AML-193 (cell line): ENCODE data around the gene RPS15A.
A peak's percentile ranks its signal among the peaks of the same experiment; 100 is the strongest.

Experiments used
- DNase-seq, 2 experiments: peaks; one replicate each; lab custom pipeline; 2025; lab: John Stamatoyannopoulos, UW

The RPS15A gene

GRCh38 chr16:18789850-18790706 is at the start of gene RPS15A:
Gene RPS15A, minus strand, starts transcription at chr16:18790334. Its CDS starts 1,221 bp downstream, at chr16:18789113.
- DNase-seq = peak; percentile 89 to 91

- no peak for DNase-seq
Measured at GRCh38 chr16:18839555-18839954, 49.4 kb upstream of the RPS15A start.

DNA sequence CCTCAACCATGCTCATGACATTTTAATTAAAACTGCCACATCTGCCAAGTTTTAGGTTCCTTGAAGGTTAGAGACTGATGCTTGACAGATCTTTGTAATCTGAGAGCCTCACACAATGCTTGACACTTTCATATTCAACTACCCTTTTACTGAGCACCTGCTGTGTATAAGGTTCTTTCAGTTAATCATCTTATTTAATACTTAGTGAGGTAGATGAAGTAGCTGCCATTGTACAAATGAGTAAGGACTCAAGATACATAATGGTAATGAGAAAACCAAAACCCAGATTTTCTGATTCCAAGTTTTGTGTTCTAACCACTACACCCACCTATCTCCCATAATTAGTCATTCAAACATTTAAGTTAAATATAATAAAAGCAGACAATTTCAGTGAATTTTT is 46.6 kb upstream of the RPS15A start:
- no peak for DNase-seq

DNA sequence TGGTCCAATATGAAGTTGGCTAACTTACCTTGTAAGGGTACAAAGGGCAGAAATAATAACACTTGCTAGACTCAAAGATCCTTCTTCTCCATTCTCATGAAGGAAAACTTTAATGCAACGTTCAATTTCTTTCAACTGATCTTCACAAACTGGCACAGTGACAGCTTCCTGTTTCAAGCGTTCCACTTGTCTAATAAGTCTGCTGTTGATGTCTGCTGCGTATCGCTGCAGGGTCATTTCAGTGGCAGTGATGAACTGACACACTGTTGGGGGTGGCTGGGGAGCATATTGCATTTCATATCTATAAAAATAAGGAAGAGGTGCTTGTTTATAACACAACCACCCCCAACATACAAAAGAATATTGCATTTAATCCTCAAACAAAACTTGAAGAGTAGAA is 44.7 kb upstream of the RPS15A start:
- DNase-seq = no peak

DNA sequence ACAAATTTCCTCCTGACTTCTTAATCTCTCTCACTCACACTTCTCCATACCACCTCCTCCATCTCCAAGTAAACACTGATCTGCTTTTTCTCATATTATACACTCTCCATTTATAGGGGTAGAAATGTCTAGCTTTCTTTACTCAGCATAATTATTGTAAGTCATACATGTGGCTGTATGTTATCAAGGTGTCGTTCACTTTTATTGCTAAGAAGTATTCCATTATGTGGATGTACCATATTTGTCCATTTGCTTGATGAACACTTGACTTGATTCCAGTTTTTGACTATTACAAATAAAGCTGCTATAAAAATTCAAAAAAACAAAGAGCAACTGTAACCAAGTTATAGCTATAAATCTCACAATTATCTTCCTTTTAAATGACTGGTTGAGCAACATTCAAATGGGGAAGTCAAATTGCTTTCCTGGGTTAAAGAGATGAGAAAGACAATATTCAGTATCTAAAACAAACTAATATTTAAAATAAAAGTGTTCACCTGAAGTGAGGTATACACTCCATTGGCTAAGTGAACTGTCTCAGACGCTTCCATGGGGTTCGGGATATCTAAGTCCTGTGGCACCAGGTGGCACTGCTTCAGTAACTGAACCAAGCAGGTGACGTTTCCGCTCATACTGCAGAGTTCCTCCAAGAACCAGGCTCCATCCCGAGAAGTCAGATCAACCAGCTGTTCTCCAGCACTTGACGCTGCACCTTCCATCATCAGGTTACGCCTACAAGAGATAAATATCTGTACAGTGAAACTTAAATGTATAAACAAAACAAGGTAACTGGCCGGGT is 43.8 kb upstream of the RPS15A start:
- peak; percentile 4 to 6 for DNase-seq

DNA sequence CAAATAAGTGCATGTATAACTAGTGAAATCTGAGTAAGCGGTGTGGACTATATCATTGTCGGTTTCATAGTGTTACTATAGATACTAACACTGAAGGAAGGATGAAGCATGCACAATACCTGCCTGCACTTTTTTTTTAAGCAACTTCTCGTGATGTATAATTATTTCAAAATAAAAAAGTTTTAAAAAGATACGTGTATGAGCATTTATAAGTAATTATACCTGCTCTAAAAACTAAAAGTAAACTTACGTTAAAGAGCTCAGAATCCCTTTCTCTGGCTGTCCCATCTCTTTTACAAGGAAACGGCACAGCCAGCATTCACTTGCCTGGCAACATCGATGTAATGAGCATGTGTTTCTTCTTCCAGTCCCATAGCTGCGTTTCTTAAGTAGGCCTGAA is 42.5 kb upstream of the RPS15A start:
- DNase-seq = no peak

- no peak for DNase-seq
Measured at GRCh38 chr16:18832006-18832405, 41.9 kb upstream of the RPS15A start.

GRCh38 chr16:18829251-18829650 is 39.1 kb upstream of the RPS15A start:
- peak in 1 of 2 experiments; percentile 13 for DNase-seq

- no peak for DNase-seq
Measured at GRCh38 chr16:18827890-18828289, 37.8 kb upstream of the RPS15A start.

DNA sequence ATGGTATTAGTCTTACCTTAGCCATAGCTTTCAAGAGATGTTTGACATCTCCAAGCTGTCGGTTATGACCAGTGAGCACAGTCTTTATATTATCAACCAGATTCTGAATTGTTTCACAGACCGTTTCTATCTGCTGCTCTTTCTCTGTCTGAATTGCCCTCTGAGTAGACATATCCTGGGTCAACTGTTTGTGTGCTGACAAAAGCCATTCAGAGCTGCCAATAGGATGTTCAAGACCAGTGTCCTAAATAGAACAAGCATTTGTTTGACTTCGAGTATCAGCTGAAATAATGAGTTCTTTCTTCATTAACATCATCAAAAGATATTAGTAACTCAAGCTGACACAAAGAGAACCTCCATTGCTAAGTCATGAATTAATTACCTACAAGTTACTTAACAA is 26.2 kb upstream of the RPS15A start:
- DNase-seq = no peak

DNA sequence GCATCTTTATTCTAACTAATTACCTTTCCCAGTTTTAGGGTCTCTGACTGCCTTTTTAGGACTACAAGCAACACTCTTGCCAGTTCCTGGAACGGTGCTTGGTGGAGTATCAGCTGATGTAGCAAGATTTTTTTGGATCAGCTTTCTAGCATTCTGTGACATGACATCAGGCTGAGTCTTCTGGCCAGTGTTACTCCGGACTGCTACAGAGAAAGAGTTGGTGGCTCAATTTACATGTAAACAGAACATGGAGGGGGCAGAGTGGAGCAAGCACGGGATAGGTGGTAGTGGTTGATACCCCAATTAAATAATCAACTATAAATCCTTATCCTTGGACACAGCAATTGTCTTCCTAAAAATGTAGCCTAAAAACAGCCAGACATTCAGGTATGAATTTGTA is 21.8 kb upstream of the RPS15A start:
- no peak for DNase-seq

DNA sequence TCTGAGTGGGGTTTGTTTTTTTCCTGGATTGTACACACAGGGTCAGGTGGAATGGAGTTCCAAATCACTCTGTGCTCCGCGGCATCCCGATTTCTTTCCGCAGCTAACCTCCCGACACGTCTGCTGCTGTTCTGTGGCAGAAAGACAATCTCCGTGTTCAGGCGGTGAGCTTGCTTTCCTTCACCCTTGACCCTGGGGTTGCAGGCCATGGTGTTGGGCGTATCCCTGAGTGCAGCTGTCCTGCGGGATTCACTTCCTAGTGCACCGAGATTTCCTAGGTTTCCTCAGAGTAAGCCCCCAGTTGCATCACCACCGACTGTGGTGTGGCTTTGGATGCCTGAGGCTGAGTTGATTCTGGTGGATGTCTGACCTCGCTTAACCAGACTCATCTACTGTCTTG is 19.0 kb upstream of the RPS15A start:
- DNase-seq = no peak

- DNase-seq = no peak
Measured at GRCh38 chr16:18805257-18805773, 15.2 kb upstream of the RPS15A start.

GRCh38 chr16:18804540-18804939 is 14.4 kb upstream of the RPS15A start:
- no peak for DNase-seq

DNA sequence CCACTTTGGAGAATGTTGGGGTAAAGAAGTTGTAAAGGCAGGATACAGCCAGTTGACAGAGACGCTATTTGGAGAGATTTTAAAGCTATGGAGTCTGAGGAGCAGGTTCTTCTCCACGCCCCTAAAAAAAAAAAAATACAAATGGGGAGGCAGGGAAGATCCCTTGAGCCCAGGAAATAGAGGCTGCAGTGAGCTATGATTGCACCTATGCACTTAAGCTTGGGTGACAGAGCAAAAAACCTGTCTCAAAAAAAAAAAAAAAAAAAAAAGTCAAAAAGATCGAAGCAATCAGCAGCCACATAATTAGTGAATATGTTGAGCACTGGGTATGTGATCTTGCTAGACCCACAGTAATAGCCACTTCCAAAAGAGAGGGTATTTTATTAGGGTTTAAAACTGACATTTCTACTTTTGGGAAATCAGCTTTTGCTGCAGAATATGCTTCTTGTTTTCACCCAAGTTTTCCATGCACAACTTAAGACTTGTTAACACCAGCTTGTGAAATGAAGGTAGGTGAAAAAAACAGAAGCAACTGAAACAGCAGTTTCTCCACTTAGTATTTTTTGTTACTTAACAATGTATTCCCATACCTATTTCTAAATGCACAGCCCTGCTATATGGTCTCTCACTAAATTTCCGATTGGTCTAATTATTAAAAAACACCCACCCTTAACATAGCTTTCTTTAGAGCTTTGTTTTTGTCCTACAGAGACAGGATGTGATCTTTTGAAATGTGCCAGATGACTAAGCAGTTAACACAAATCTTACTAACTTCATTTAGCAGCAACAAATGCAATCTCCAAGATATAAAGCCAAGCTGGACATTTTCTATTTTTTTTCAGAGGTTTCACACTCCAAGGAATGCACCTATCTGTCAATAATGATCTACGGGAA is 13.7 kb upstream of the RPS15A start:
- peak; percentile 61 to 69 for DNase-seq

DNA sequence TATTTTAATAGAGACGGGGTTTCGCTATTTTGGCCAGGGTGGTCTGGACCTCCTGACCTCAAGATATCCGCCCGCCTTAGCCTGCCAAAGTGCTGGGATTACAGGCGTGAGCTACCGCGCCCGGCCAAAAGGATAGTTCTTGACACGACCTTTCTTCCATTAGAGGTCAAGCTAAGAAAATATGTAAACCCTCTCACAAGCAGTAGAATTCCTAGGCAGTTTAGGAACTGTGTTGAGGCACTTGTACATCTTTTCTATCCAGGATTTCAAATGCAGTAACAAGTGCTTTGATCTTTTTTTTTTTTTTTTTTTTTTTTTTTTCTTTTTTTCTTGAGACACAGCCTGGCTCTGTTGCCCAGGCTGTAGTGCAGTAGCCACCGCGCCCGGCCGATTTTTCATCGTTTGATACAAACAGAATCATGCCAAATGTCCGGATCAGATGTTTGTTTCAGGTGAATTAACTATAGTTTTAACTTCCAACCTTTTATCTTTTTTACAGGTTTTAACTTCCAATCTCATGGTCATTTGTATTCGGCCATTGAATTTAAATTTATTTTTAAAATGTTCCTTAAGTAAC is 12.7 kb upstream of the RPS15A start:
- DNase-seq = no peak

DNA sequence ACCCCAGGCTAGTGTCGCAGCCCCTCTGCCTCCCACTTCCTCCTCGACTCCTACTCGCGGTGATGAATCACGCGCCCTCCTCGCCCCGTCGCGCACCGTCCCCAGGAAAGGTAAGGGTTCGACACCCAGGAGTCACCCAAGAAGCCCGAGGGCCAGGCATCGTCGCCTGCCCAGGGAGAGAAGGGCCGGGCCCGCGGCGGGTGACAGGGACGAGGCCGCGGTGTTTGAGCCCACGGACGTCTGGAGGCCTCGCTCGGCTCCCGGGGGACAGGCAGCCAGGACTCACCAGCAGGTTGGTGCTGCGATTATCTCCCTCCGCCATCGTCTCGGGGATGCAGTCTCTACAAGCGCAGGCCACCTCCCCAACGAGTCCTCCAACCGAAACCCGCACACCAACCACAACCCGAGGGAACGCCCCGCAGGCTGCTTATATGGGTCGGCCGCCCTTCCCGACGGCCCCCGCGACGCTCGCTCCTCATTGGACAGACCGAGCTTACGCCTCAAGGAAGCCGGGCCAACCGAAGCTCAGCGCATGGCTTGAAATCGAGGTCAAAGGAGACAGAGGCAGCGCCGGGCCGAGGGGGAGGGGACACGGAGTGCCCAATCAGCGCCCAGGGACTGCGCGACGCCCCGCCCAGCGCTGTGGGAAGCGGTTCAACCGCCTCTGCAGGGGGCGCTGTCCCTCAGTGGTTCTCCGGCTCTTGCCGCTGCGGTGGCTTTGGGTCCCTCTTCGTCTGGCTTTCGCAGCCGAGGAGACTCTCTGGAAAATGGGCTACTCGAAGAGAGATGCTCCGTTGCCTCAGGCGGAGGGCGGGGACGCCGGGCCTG is 11.2 kb upstream of the RPS15A start, which contains the start of gene ARL6IP1:
Gene ARL6IP1 (minus strand): TSS at position 405 of the 828 bp plus-strand sequence. CDS start 83 bp downstream, at position 322.
- peak; percentile 97 to 99 for DNase-seq

GRCh38 chr16:18800775-18801144 is 10.6 kb upstream of the RPS15A start:
- no peak for DNase-seq

GRCh38 chr16:18800293-18800692 is 10.2 kb upstream of the RPS15A start:
- DNase-seq = no peak

GRCh38 chr16:18799500-18799899 is 9.4 kb upstream of the RPS15A start:
- no peak for DNase-seq
